Astrocyte of the spinal cord (primary cell): ENCODE results near the gene GPR3.

ENCODE experiments used
- DNase-seq: peaks from one replicate; pipeline ENCODE4 v3.0.0; 2011; ENCODE audit warnings: low read depth, low spot score
- H3K4me3 ChIP-seq: 2 replicates; pipeline ENCODE4 v1.5.1; 2011; ENCODE audit warnings: low read depth, mild to moderate bottlenecking, low read length, moderate library complexity
- CTCF ChIP-seq: IDR thresholded peaks from 2 replicates; pipeline ENCODE4 v1.5.1; 2012; ENCODE audit warnings: low read depth, mild to moderate bottlenecking, low read length, inconsistent platforms
- in situ Hi-C: cut with HindIII; loops from 2 replicates; pipeline ENCODE4 v1.10.0; 2017; ENCODE audit warnings: low sequenced_read_pairs

Gene GPR3

GRCh38 chr1:27358928-27359313 lies 33.5 kb upstream of the GPR3 start:
- no peak overlapping the region for H3K4me3 ChIP-seq
- in situ Hi-C loops: no loop called here
- no peak for TF ChIP-seq CTCF
- no peak for DNase-seq

GRCh38 chr1:27359822-27360158 lies 32.6 kb upstream of the GPR3 start:
- no peak for DNase-seq
- H3K4me3 ChIP-seq: no peak overlapping the region
- no peak for TF ChIP-seq CTCF
- in situ Hi-C loops: no loop called here

GRCh38 chr1:27360159-27361043 lies 32.0 kb upstream of the GPR3 start:
- DNase-seq: no peak
- peak overlapping the region; percentile 18 for H3K4me3 ChIP-seq
- in situ Hi-C loops: no loop called here
- no peak for TF ChIP-seq CTCF

GRCh38 chr1:27361044-27361402 lies 31.4 kb upstream of the GPR3 start:
- TF ChIP-seq CTCF: no peak
- in situ Hi-C loops: no loop called here
- no peak for DNase-seq
- no peak overlapping the region for H3K4me3 ChIP-seq

- in situ Hi-C loops: no loop called here
- no peak for TF ChIP-seq CTCF
- H3K4me3 ChIP-seq: no peak overlapping the region
- DNase-seq: no peak
These were observed 30.9 kb upstream of the GPR3 start for GRCh38 chr1:27361553-27361952.

- no peak for DNase-seq
- no peak overlapping the region for H3K4me3 ChIP-seq
- TF ChIP-seq CTCF: no peak
- in situ Hi-C loops: no loop called here
These were observed 28.4 kb upstream of the GPR3 start for GRCh38 chr1:27363766-27364695.
